Stomach (tissue), 9 donors: ENCODE measurements around the gene ACTMAP. TPM values are rescaled to one million over a fixed set of nuclear protein-coding genes. Genes with fewer than 3 reads are reported as not detected.
"Not testable (repeated sequence)": the region's sequence is repeated elsewhere in the genome, so short reads cannot be mapped to it uniquely, and the experiment has no call there.

ENCODE experiments used
- DNase-seq, 2 donors: peaks; one replicate each; pipeline versions ENCODE4 v3.0.0 to v3.0.0-alpha.2; 2013 to 2019
- H3K27ac ChIP-seq, 5 donors: fragments of 200-600 bp in 4 of 5; sonication (generic) in 4 of 5; one replicate each; pipeline ENCODE4 v1.5.1; 2013 to 2019; ENCODE audit warnings: mild to moderate bottlenecking in 1 of 5, moderate library complexity in 1 of 5
- H3K27me3 ChIP-seq, 3 donors: fragments of 200-600 bp; sonication (generic); one replicate each; pipeline ENCODE4 v1.5.1; 2017 to 2019; ENCODE audit warnings: mixed run types in 1 of 3
- H3K36me3 ChIP-seq, 4 donors: fragments of 200-600 bp; sonication (generic); 1 replicate in 3 of 4; 2 replicates in 1 of 4; pipeline ENCODE4 v1.5.1; 2016 to 2019
- H3K4me1 ChIP-seq, 4 donors: fragments of 200-600 bp; sonication (generic); one replicate each; pipeline ENCODE4 v1.5.1; 2016 to 2019
- H3K4me3 ChIP-seq, 4 donors: fragments of 200-600 bp; sonication (generic) in 3 of 4; one replicate each; pipeline ENCODE4 v1.5.1; 2016 to 2019; ENCODE audit warnings: mild to moderate bottlenecking in 1 of 4
- H3K9me3 ChIP-seq, 4 donors: fragments of 200-600 bp; sonication (generic); one replicate each; pipeline ENCODE4 v1.5.1; 2016 to 2019
- EP300 ChIP-seq: sonication (generic); formaldehyde crosslinking; IDR thresholded peaks from one replicate; pipeline ENCODE4 v1.6.1; 2017; ENCODE audit warnings: antibody characterized with exemption
- POLR2A ChIP-seq, 4 donors: fragments of 450-650 bp; IDR thresholded peaks; one replicate each; pipeline ENCODE4 v1.6.1; 2016; ENCODE audit warnings: antibody characterized with exemption in 4 of 4, control low read depth in 2 of 4, mild to moderate bottlenecking in 1 of 4, moderate library complexity in 1 of 4
- POLR2AphosphoS5 ChIP-seq, 3 donors: sonication (generic); formaldehyde crosslinking; IDR thresholded peaks; one replicate each; pipeline ENCODE4 v1.6.1; 2016; ENCODE audit warnings: antibody characterized with exemption in 3 of 3
- WGBS, 5 donors: extraction: QIAGEN DNeasy Blood & Tissue Kit in 3 of 5; methylation state at CpG; one replicate each; pipeline versions ENCODE4 v1.1.5 to v1.1.7; 2013 to 2018; 5-methylcytosine and 5-hydroxymethylcytosine counted together
- intact Hi-C: fragments of 100-400 bp; cut with DNase I; formaldehyde crosslinking; loops from one replicate; pipeline ENCODE4 v1.15.1; 2023; ENCODE audit warnings: low total_unique reads
- polyA plus RNA-seq, 3 donors: library from polyadenylated mRNA; stranded (reverse); fragments of 200-250 nt; gene quantifications; one replicate each; pipeline ENCODE4 v1.2.3, GENCODE V29; 2013
- total RNA-seq, 5 donors: library from RNA; depleted of rRNA; stranded (reverse); fragments of >200 nt; gene quantifications; one replicate each; pipeline versions ENCODE4 v1.1.0 to v1.2.3, GENCODE V29; 2014 to 2016
- TF ChIP-seq, protein P1 (sequence below), 7 experiments: fragments of 450-650 bp in 4 of 7; fragments of 200-600 bp in 3 of 7; sonication (generic) in 3 of 7; IDR thresholded peaks; one replicate each; pipeline ENCODE4 v1.5.1; 2016 to 2019; ENCODE audit warnings: antibody characterized with exemption in 7 of 7, control low read depth in 2 of 7, mild to moderate bottlenecking in 1 of 7
- donor health status: healthy with polysubstance abuse.
- donor health status: Bipolar disorder and iron deficiency.
- donor health status: healthy.

Gene ACTMAP
- total and polyA plus RNA-seq, 8 donors: 0.73 to 24.6 (median 8.2) TPM

- peaks cover 0 to under 1% (median 0%) of the 10 kb centered on the region in 4 donors for H3K4me1 ChIP-seq
- 90 to 94% (median 91%) methylated on average over 23 to 25 of the region's 25 CpGs for WGBS, 5 donors
- H3K9me3 ChIP-seq: no peaks in the 10 kb centered on the region
- H3K4me3 ChIP-seq: no peak overlapping the region
- intact Hi-C loops: no loop called here
- peaks cover 8 to 87% (median 75%) of the 10 kb centered on the region in 4 donors for H3K36me3 ChIP-seq
- no peak overlapping the region for H3K27ac ChIP-seq
- H3K27me3 ChIP-seq: no peaks in the 10 kb centered on the region
- TF ChIP-seq, protein P1, sequence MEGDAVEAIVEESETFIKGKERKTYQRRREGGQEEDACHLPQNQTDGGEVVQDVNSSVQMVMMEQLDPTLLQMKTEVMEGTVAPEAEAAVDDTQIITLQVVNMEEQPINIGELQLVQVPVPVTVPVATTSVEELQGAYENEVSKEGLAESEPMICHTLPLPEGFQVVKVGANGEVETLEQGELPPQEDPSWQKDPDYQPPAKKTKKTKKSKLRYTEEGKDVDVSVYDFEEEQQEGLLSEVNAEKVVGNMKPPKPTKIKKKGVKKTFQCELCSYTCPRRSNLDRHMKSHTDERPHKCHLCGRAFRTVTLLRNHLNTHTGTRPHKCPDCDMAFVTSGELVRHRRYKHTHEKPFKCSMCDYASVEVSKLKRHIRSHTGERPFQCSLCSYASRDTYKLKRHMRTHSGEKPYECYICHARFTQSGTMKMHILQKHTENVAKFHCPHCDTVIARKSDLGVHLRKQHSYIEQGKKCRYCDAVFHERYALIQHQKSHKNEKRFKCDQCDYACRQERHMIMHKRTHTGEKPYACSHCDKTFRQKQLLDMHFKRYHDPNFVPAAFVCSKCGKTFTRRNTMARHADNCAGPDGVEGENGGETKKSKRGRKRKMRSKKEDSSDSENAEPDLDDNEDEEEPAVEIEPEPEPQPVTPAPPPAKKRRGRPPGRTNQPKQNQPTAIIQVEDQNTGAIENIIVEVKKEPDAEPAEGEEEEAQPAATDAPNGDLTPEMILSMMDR (IDR thresholded peaks at IDR 0.05): no peak
- TF ChIP-seq EP300: no peak
- no peak for TF ChIP-seq POLR2AphosphoS5 (IDR thresholded peaks at IDR 0.05)
- TF ChIP-seq POLR2A (IDR thresholded peaks at IDR 0.05): no peak
- DNase-seq: no peak
Observed at GRCh38 chr19:40786060-40787037, 36.1 kb upstream of the ACTMAP start.

DNA sequence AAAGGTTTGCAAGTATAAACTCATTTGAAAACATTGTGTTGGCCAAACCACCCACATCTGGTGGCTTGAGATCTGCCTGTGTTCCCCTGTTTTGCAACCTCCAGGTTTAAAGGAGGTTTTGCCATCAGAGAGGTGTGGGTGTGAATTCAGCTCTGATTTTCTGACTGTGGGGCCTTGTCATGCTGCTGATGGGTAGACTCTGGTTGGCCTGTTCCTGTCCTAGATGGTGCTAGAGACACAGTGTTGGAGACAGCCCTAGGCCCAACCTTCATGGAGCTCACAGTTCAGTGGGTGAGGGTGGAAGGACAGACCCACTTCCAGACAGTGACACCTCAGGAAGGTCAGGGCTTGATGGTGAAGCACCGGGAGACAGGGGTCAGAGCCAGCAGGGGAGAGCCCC is 35.2 kb upstream of the ACTMAP start:
- H3K36me3 ChIP-seq: peaks cover 8 to 81% (median 67%) of the 10 kb centered on the region in 4 donors
- H3K4me1 ChIP-seq: no peaks in the 10 kb centered on the region
- no peaks in the 10 kb centered on the region for H3K27me3 ChIP-seq
- H3K9me3 ChIP-seq: no peaks in the 10 kb centered on the region
- no peak for DNase-seq
- no peak overlapping the region for H3K4me3 ChIP-seq
- intact Hi-C loops: no loop called here
- no peak overlapping the region for H3K27ac ChIP-seq
- TF ChIP-seq, protein P1 (IDR thresholded peaks at IDR 0.05): no peak
- TF ChIP-seq POLR2A (IDR thresholded peaks at IDR 0.05): no peak
- no peak for TF ChIP-seq POLR2AphosphoS5 (IDR thresholded peaks at IDR 0.05)
- no peak for TF ChIP-seq EP300
- WGBS, 5 donors: 56 to 86% (median 79%) methylated on average over 1 of the region's 1 CpG

DNA sequence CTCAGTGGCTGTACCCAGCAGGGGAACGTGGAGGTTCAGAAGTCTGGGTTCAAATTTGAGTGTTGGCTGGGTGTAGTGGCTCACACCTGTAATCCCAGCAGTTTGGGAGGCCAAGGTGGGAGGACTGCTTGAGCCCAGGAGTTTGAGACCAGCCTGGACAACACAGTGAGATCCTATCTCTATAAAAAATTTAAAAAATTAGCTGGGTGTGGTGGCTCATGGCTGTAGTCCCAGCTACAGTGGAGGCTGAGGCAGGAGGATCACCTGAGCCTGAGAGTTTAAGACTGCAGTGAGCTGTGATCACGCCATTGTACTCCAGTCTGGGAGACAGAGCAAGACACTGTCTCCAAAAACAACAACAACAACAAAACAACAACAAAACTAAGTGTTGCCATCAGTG is 33.9 kb upstream of the ACTMAP start:
- H3K27ac ChIP-seq, intact Hi-C loops, H3K9me3 ChIP-seq, H3K27me3 ChIP-seq, H3K4me3 ChIP-seq, H3K4me1 ChIP-seq, DNase-seq: not testable (repeated sequence)
- WGBS, 5 donors: 96 to 100% (median 97%) methylated on average over 2 of the region's 2 CpGs
- peaks cover 4 to 74% (median 55%) of the 10 kb centered on the region in 4 donors for H3K36me3 ChIP-seq

DNA sequence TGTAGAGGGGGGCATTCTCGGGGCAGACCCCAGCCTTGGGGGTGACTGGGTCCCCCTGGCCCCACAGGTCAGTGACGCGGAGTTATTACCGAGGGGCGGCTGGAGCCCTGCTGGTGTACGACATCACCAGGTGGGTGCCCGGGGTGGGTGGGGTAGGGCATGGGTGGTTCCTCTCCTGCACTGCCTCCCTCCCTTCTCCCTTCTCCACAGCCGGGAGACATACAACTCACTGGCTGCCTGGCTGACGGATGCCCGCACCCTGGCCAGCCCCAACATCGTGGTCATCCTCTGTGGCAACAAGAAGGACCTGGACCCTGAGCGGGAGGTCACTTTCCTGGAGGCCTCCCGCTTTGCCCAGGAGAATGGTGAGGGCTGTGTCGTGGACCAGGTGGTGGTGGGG is 33.4 kb upstream of the ACTMAP start:
- no peaks in the 10 kb centered on the region for H3K9me3 ChIP-seq
- H3K27ac ChIP-seq: no peak overlapping the region
- H3K4me3 ChIP-seq: no peak overlapping the region
- no peaks in the 10 kb centered on the region for H3K27me3 ChIP-seq
- 87 to 97% (median 95%) methylated on average over 4 to 14 of the region's 14 CpGs for WGBS, 5 donors
- H3K36me3 ChIP-seq: peaks cover 4 to 70% (median 51%) of the 10 kb centered on the region in 4 donors
- no peak for DNase-seq
- TF ChIP-seq POLR2AphosphoS5 (IDR thresholded peaks at IDR 0.05) (no peak), EP300 (no peak), POLR2A (IDR thresholded peaks at IDR 0.05) (no peak)
- TF ChIP-seq, protein P1 (IDR thresholded peaks at IDR 0.05): no peak
- H3K4me1 ChIP-seq: peaks cover 5 to 10% (median 6%) of the 10 kb centered on the region in 4 donors
- intact Hi-C loops: no loop called here

- WGBS, 5 donors: 93 to 99% (median 95%) methylated on average over 7 of the region's 7 CpGs
- Histone ChIP-seq H3K27me3 (no peaks in the 10 kb centered on the region), H3K36me3 (peaks cover 4 to 48% (median 27%) of the 10 kb centered on the region in 4 donors), H3K4me1 (peaks cover 13 to 23% (median 19%) of the 10 kb centered on the region in 4 donors), H3K9me3 (no peaks in the 10 kb centered on the region), H3K27ac (no peak overlapping the region), H3K4me3 (no peak overlapping the region)
- intact Hi-C loops: no loop called here
- TF ChIP-seq, protein P1 (IDR thresholded peaks at IDR 0.05): no peak
- no peak for TF ChIP-seq EP300
- no peak for TF ChIP-seq POLR2A (IDR thresholded peaks at IDR 0.05)
- TF ChIP-seq POLR2AphosphoS5 (IDR thresholded peaks at IDR 0.05): no peak
- no peak for DNase-seq
Observed at GRCh38 chr19:40781140-40781539, 30.9 kb upstream of the ACTMAP start.
